GM12801 (cell line): ENCODE measurements around the gene KIF21B.

Experiments
- TF ChIP-seq, protein P1 (sequence below): IDR thresholded peaks from one replicate; pipeline ENCODE4 v1.5.1; 2011; ENCODE audit warnings: control low read depth; ENCODE audit not compliant: insufficient read length; ENCODE audit errors: extremely low read depth

The KIF21B gene

DNA sequence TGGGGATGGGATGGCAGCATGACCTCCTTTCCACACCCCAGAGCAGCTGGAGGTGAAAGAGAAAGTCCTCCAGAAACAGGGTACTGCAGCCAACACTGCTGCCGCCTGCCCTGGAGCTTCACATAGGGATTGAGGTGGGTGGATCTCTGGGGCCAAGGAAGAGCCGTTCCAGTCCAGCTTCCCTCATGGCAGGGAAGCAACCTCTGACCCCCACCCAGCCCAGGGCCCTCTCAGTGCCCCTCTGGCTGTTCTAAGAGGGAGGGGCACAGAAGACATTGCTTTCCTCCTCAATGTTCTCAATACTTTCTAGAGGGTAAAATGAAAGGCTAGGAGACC lies 5.7 kb downstream of the KIF21B start:
- TF ChIP-seq, protein P1, sequence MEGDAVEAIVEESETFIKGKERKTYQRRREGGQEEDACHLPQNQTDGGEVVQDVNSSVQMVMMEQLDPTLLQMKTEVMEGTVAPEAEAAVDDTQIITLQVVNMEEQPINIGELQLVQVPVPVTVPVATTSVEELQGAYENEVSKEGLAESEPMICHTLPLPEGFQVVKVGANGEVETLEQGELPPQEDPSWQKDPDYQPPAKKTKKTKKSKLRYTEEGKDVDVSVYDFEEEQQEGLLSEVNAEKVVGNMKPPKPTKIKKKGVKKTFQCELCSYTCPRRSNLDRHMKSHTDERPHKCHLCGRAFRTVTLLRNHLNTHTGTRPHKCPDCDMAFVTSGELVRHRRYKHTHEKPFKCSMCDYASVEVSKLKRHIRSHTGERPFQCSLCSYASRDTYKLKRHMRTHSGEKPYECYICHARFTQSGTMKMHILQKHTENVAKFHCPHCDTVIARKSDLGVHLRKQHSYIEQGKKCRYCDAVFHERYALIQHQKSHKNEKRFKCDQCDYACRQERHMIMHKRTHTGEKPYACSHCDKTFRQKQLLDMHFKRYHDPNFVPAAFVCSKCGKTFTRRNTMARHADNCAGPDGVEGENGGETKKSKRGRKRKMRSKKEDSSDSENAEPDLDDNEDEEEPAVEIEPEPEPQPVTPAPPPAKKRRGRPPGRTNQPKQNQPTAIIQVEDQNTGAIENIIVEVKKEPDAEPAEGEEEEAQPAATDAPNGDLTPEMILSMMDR: no peak

GRCh38 chr1:201016943-201017827 lies 6.3 kb downstream of the KIF21B start:
- TF ChIP-seq, protein P1: no peak

- TF ChIP-seq, protein P1: no peak
Measured at GRCh38 chr1:201016211-201016651, 7.3 kb downstream of the KIF21B start.

DNA sequence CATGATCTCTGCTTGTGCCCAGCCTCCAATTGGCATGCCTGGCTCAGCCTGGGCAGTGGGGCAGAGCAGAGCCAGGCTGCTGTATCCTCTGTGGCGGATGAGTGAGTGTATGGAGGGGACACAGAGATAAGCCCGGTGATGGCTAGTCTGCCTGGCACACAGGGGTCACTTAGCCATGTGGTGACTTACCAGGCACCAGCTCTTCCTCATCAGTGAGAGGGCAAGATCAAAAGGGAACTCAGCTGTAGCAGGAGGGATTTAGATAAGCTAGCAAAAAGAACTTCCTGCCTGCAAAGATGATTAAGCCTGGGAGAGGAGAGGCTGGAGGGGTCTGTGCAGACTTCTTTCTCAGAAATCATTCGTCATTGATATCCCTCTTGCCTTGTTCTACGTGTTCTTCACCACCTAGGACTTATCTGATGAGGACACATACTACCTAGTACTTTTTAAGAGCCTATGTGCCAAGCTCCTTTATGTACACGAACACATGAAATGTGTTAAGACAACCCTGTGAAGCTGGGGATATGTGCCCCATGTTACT lies 7.9 kb downstream of the KIF21B start:
- TF ChIP-seq, protein P1: no peak

GRCh38 chr1:201014816-201015200 lies 8.7 kb downstream of the KIF21B start:
- TF ChIP-seq, protein P1: no peak

GRCh38 chr1:201013991-201014815 lies 9.3 kb downstream of the KIF21B start:
- TF ChIP-seq, protein P1: no peak

DNA sequence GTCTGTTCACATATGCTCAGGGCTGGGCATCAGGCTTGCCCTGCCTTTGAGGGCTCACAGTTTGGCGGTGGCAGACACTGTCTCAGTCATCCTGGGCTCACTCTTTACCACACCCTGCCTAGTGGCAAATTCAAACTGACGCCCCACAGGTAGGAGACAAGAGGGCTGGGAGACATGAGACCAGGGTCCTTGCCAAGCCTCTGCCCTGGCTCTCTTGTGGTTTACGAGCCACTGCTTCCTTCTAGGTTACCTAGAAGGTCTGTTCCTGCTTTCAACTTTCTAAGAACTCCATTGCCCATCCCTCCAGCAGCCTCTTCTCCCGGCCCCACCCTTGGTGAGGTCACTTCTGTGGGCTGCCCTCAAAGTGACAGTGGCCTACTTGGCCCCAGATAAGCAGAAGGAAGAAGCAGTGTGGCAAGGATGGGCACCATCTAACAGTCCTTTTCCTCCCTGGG lies 10.5 kb downstream of the KIF21B start:
- TF ChIP-seq, protein P1: no peak
